Glutamatergic neuron (in vitro differentiated cells): ENCODE data around the gene CCNA1. TPM values are rescaled to one million over a fixed set of nuclear protein-coding genes. Genes with fewer than 3 reads are reported as not detected.

ENCODE experiments used
- DNase-seq: peaks from one replicate; pipeline ENCODE4 v3.0.0; 2022
- H3K27ac Mint-ChIP-seq: one replicate; pipeline ENCODE4 v1.8.0; 2020; ENCODE audit warnings: mild to moderate bottlenecking, mixed read lengths, inconsistent platforms; ENCODE audit not compliant: unreplicated experiment
- H3K27me3 Mint-ChIP-seq: one replicate; pipeline ENCODE4 v1.8.0; 2020; ENCODE audit warnings: mild to moderate bottlenecking, moderate library complexity, mixed read lengths, inconsistent platforms; ENCODE audit not compliant: unreplicated experiment
- H3K36me3 Mint-ChIP-seq: one replicate; pipeline ENCODE4 v1.8.0; 2020; ENCODE audit warnings: mild to moderate bottlenecking, mixed read lengths, inconsistent platforms; ENCODE audit not compliant: unreplicated experiment
- H3K4me1 Mint-ChIP-seq: one replicate; pipeline ENCODE4 v1.8.0; 2020; ENCODE audit warnings: mild to moderate bottlenecking, low read depth, mixed read lengths, inconsistent platforms; ENCODE audit not compliant: unreplicated experiment
- H3K4me3 Mint-ChIP-seq: one replicate; pipeline ENCODE4 v1.8.0; 2020; ENCODE audit warnings: mild to moderate bottlenecking, mixed read lengths, inconsistent platforms; ENCODE audit not compliant: unreplicated experiment
- H3K9me3 Mint-ChIP-seq: one replicate; pipeline ENCODE4 v1.8.0; 2020; ENCODE audit warnings: mild to moderate bottlenecking, moderate library complexity, mixed read lengths, inconsistent platforms; ENCODE audit not compliant: unreplicated experiment
- long read RNA-seq: library from polyadenylated mRNA; unstranded; transcript quantifications from one replicate; pipeline ENCODE4 v2.0.0, GENCODE V29; 2020; ENCODE audit not compliant: unreplicated experiment
- total RNA-seq: library from RNA; stranded (reverse); fragmentation: NEBNext Ultra II Directional; extraction: Animal tissue kit (Norgen Biotek cat#: 25700); gene quantifications from one replicate; pipeline ENCODE4 v1.2.1, GENCODE V29; 2021; ENCODE audit not compliant: unreplicated experiment
- TF ChIP-seq, protein P1 (sequence below): fragments of 200-600 bp; sonication (generic); IDR thresholded peaks from one replicate; pipeline ENCODE4 v1.5.0; 2021; ENCODE audit not compliant: partially characterized antibody, unreplicated experiment

Gene CCNA1
- 4.3 TPM for total RNA-seq
- long read RNA-seq, transcript CCNA1-203 (9 exons, 1,699 nt), result major isoform, 6 of 9 reads
- long read RNA-seq, partial matches to known transcripts, result 0 of 9 reads
- long read RNA-seq, other reads (novel, unspliced or antisense), result 0 of 9 reads

DNA sequence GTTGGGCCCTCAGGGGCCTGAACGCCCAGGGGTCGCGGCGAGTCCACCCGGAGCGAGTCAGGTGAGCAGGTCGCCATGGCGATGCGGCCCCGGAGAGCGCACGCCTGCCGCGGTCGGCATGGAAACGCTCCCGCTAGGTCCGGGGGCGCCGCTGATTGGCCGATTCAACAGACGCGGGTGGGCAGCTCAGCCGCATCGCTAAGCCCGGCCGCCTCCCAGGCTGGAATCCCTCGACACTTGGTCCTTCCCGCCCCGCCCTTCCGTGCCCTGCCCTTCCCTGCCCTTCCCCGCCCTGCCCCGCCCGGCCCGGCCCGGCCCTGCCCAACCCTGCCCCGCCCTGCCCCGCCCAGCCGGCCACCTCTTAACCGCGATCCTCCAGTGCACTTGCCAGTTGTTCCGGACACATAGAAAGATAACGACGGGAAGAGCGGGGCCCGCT is at the start of gene CCNA1:
Gene CCNA1 (plus strand): TSS at position 390 of the 439 bp plus-strand sequence. CDS start 562 bp downstream, outside the sequence.
- TF ChIP-seq, protein P1, sequence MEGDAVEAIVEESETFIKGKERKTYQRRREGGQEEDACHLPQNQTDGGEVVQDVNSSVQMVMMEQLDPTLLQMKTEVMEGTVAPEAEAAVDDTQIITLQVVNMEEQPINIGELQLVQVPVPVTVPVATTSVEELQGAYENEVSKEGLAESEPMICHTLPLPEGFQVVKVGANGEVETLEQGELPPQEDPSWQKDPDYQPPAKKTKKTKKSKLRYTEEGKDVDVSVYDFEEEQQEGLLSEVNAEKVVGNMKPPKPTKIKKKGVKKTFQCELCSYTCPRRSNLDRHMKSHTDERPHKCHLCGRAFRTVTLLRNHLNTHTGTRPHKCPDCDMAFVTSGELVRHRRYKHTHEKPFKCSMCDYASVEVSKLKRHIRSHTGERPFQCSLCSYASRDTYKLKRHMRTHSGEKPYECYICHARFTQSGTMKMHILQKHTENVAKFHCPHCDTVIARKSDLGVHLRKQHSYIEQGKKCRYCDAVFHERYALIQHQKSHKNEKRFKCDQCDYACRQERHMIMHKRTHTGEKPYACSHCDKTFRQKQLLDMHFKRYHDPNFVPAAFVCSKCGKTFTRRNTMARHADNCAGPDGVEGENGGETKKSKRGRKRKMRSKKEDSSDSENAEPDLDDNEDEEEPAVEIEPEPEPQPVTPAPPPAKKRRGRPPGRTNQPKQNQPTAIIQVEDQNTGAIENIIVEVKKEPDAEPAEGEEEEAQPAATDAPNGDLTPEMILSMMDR, result no peak
- no peaks in the 10 kb centered on the region for H3K9me3 Mint-ChIP-seq
- H3K4me1 Mint-ChIP-seq, result peaks cover 3% of the 10 kb centered on the region
- peak; percentile 79 for DNase-seq
- H3K4me3 Mint-ChIP-seq, result peak within 1 kb of the TSS; percentile 83
- H3K36me3 Mint-ChIP-seq, result no peaks in the 10 kb centered on the region
- peaks cover 20% of the 10 kb centered on the region for H3K27me3 Mint-ChIP-seq
- H3K27ac Mint-ChIP-seq, result no peak within 1 kb of the TSS

DNA sequence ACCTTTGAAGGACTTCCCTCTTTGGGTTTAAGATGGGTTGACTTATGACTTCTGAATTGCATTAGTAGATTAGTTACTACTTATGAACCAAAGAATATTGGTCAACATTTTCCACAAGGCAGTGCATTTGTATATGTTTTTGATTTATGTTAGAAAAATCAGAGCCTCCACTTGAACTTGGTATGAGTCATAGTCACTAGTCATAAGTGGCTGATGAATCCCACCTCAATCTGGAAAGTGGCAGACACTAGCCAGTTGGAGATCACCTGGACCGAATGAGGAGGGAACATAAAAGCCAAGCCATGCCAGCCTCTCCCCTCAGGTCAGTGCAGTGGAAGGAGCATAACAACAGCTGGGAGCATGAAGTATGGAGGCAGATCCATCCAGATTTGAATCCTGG is 46.8 kb upstream of the CCNA1 start:
- DNase-seq, result no peak
- no peaks in the 10 kb centered on the region for H3K9me3 Mint-ChIP-seq
- H3K27me3 Mint-ChIP-seq, result no peaks in the 10 kb centered on the region
- no peak overlapping the region for H3K27ac Mint-ChIP-seq
- H3K4me3 Mint-ChIP-seq, result no peak overlapping the region
- TF ChIP-seq, protein P1, result no peak
- no peaks in the 10 kb centered on the region for H3K4me1 Mint-ChIP-seq
- H3K36me3 Mint-ChIP-seq, result no peaks in the 10 kb centered on the region

DNA sequence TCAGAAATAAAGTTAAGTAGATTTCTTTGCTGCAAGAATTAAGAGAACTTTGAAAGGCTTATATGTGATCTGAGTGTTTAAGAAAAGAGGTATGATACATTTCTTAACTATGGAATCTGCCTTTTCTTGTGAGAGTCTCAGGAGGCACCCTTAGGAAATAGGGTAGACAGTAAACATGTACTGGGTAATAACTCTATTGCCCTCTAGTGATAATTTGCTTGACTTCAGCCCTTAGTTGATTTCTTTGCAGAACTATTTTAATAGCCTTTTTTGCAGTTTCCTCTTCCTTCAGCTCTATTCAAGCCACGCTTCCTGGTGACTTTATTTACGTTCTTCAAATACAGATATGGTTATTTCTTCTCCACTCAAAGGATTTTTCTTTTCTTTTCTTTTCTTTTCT is 37.0 kb upstream of the CCNA1 start:
- H3K4me1 Mint-ChIP-seq, result no peaks in the 10 kb centered on the region
- H3K36me3 Mint-ChIP-seq, result no peaks in the 10 kb centered on the region
- H3K4me3 Mint-ChIP-seq, result no peak overlapping the region
- no peak overlapping the region for H3K27ac Mint-ChIP-seq
- no peaks in the 10 kb centered on the region for H3K9me3 Mint-ChIP-seq
- no peak for DNase-seq
- TF ChIP-seq, protein P1, result no peak
- H3K27me3 Mint-ChIP-seq, result no peaks in the 10 kb centered on the region

DNA sequence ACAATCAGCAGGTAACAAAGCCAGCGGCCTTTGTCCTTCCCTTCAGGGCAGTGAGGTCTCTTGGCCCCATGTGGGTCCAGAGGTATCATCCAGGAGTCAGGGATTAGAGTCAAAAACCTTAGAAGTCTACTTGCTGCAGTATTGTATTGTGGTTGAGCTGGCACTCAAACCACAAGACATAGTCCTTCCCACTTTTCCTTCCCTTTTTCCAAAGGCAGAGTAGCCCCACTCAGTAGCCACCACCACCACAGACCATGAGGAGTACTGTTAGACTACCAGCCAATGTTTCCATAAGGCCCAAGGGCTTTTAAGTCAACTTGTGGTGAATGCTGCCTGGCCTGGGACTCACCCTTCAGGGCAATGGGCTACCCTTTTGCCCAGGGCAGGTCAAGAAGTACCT is 27.1 kb upstream of the CCNA1 start:
- TF ChIP-seq, protein P1, result no peak
- no peak overlapping the region for H3K4me3 Mint-ChIP-seq
- no peaks in the 10 kb centered on the region for H3K4me1 Mint-ChIP-seq
- H3K36me3 Mint-ChIP-seq, result no peaks in the 10 kb centered on the region
- no peaks in the 10 kb centered on the region for H3K9me3 Mint-ChIP-seq
- H3K27ac Mint-ChIP-seq, result no peak overlapping the region
- DNase-seq, result no peak
- no peaks in the 10 kb centered on the region for H3K27me3 Mint-ChIP-seq

DNA sequence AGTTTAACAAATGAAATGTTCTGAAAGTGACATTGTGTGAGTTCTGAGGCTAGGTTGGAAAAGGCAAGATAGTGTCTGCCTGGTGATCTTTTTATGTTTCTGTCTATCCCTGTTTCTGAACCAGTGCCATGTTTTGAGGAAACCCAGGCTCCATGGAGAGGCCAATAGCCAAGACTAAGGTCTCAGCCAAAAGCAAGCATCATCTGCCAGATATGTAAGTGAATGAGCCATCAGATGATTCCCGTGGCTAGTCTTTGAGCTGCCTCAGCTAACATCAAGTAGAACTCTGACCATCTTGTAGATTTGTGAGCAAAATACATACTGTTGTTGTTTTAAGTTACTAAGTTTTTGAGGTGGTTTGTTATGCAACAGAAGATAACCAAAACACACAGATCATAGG is 19.6 kb upstream of the CCNA1 start:
- Mint-ChIP-seq H3K27me3 (no peaks in the 10 kb centered on the region), H3K4me3 (no peak overlapping the region)

More for the DNA sequence above, 19.6 kb upstream of the CCNA1 start:
- Mint-ChIP-seq H3K27ac (no peak overlapping the region), H3K9me3 (no peaks in the 10 kb centered on the region), H3K4me1 (no peaks in the 10 kb centered on the region), H3K36me3 (no peaks in the 10 kb centered on the region)
- TF ChIP-seq, protein P1, result no peak
- DNase-seq, result no peak
